Neural progenitor cell (in vitro differentiated cells): ENCODE results near the gene SMIM1. TPM values are rescaled to one million over a fixed set of nuclear protein-coding genes. Genes with fewer than 3 reads are reported as not detected.

ENCODE experiments used
- DNase-seq: peaks from one replicate; pipeline ENCODE4 v3.0.0-alpha.2; 2016; ENCODE audit warnings: low spot score
- H2AFZ ChIP-seq: fragments of 200-600 bp; sonication (generic); replicated peaks from 2 replicates; pipeline ENCODE4 v1.6.1; 2016; ENCODE audit warnings: antibody characterized with exemption
- H3F3A ChIP-seq: fragments of 200-600 bp; sonication (generic); 2 replicates; pipeline ENCODE4 v1.6.1; 2016; ENCODE audit warnings: antibody characterized with exemption, low read depth
- H3K27ac ChIP-seq: fragments of 200-600 bp; sonication (generic); 2 replicates; pipeline ENCODE4 v1.5.1; 2016; ENCODE audit warnings: mild to moderate bottlenecking
- H3K27me3 ChIP-seq: fragments of 200-600 bp; sonication (generic); 2 replicates; pipeline ENCODE4 v1.6.1; 2016; ENCODE audit warnings: mild to moderate bottlenecking, moderate library complexity
- H3K36me3 ChIP-seq: fragments of 200-600 bp; sonication (generic); 2 replicates; pipeline ENCODE4 v1.5.1; 2016
- H3K4me1 ChIP-seq: fragments of 200-600 bp; sonication (generic); 2 replicates; pipeline ENCODE4 v1.6.1; 2016; ENCODE audit warnings: mixed run types
- H3K4me2 ChIP-seq: fragments of 200-600 bp; sonication (generic); 2 replicates; pipeline ENCODE4 v1.6.1; 2016
- H3K4me3 ChIP-seq: fragments of 200-600 bp; sonication (generic); 2 replicates; pipeline ENCODE4 v1.5.1; 2016
- H3K79me2 ChIP-seq: fragments of 200-600 bp; sonication (generic); 2 replicates; pipeline ENCODE4 v1.6.1; 2016; ENCODE audit warnings: low read depth
- H3K9ac ChIP-seq: fragments of 200-600 bp; sonication (generic); 2 replicates; pipeline ENCODE4 v1.6.1; 2016
- H3K9me3 ChIP-seq: fragments of 200-600 bp; sonication (generic); 2 replicates; pipeline ENCODE4 v1.5.1; 2016; ENCODE audit warnings: low read depth
- H4K20me1 ChIP-seq: fragments of 200-600 bp; sonication (generic); 2 replicates; pipeline ENCODE4 v1.6.1; 2016; ENCODE audit warnings: low read depth
- H3K27ac Mint-ChIP-seq: 3 replicates; pipeline ENCODE4 v1.8.0; 2021; ENCODE audit warnings: mixed read lengths
- H3K27me3 Mint-ChIP-seq: 2 replicates; pipeline ENCODE4 v1.8.0; 2022; ENCODE audit warnings: low read depth, mild to moderate bottlenecking, inconsistent platforms, moderate library complexity, mixed read lengths; ENCODE audit not compliant: insufficient read depth
- H3K36me3 Mint-ChIP-seq: 3 replicates; pipeline ENCODE4 v1.8.0; 2021; ENCODE audit warnings: mixed read lengths
- H3K4me1 Mint-ChIP-seq: 3 replicates; pipeline ENCODE4 v1.8.0; 2021; ENCODE audit warnings: mixed read lengths
- H3K4me3 Mint-ChIP-seq: 3 replicates; pipeline ENCODE4 v1.8.0; 2021; ENCODE audit warnings: mild to moderate bottlenecking, moderate library complexity, mixed read lengths
- H3K9me3 Mint-ChIP-seq: 3 replicates; pipeline ENCODE4 v1.8.0; 2020; ENCODE audit warnings: mixed read lengths
- CTCF ChIP-seq: fragments of 200-600 bp; sonication (generic); IDR thresholded peaks from 2 replicates; pipeline ENCODE4 v1.5.1; 2017; ENCODE audit warnings: antibody characterized with exemption, mild to moderate bottlenecking
- EZH2 ChIP-seq: fragments of 200-600 bp; sonication (generic); IDR thresholded peaks from 2 replicates; pipeline ENCODE4 v1.6.1; 2017; ENCODE audit warnings: antibody characterized with exemption, mild to moderate bottlenecking, moderate library complexity
- EZH2phosphoT487 ChIP-seq: fragments of 200-600 bp; sonication (generic); IDR thresholded peaks from 2 replicates; pipeline ENCODE4 v1.6.1; 2017; ENCODE audit warnings: antibody characterized with exemption
- total RNA-seq: library from RNA; depleted of rRNA; stranded (reverse); fragments of >200 nt; gene quantifications from 2 replicates; pipeline ENCODE4 v1.2.3, GENCODE V29; 2015; ENCODE audit warnings: low replicate concordance

Gene SMIM1
- total RNA-seq, 1 donor from 2014 or later = not detected

- TF ChIP-seq CTCF = no peak
- TF ChIP-seq EZH2phosphoT487 = no peak
- TF ChIP-seq EZH2 = no peak
- no peaks in the 10 kb centered on the region for H3K9me3 ChIP-seq
- no peak overlapping the region for H3K27ac ChIP-seq
- H3K27me3 ChIP-seq = no peaks in the 10 kb centered on the region
- no peak overlapping the region for H3K4me3 Mint-ChIP-seq
- H2AFZ ChIP-seq = no peak overlapping the region
- H3K4me1 Mint-ChIP-seq = no peaks in the 10 kb centered on the region
- H3K36me3 ChIP-seq = no peaks in the 10 kb centered on the region
- H4K20me1 ChIP-seq = peaks cover 19% of the 10 kb centered on the region
- no peak overlapping the region for H3K4me3 ChIP-seq
- no peaks in the 10 kb centered on the region for H3K4me1 ChIP-seq
- H3K79me2 ChIP-seq = peaks cover 7% of the 10 kb centered on the region
- no peak for DNase-seq
- H3K4me2 ChIP-seq = no peak overlapping the region
- peaks cover 3% of the 10 kb centered on the region for H3K27me3 Mint-ChIP-seq
- peaks cover 10% of the 10 kb centered on the region for H3K36me3 Mint-ChIP-seq
- no peak overlapping the region for H3K27ac Mint-ChIP-seq
- no peaks in the 10 kb centered on the region for H3F3A ChIP-seq
- H3K9me3 Mint-ChIP-seq = no peaks in the 10 kb centered on the region
- H3K9ac ChIP-seq = no peak overlapping the region
Observed at GRCh38 chr1:3786468-3787348, 14.2 kb downstream of the SMIM1 start.

GRCh38 chr1:3787349-3787715 lies 14.8 kb downstream of the SMIM1 start:
- peaks cover 10% of the 10 kb centered on the region for H3K36me3 Mint-ChIP-seq
- H4K20me1 ChIP-seq = peaks cover 19% of the 10 kb centered on the region
- no peak overlapping the region for H3K27ac Mint-ChIP-seq

GRCh38 chr1:3787745-3788605 lies 15.4 kb downstream of the SMIM1 start:
- Mint-ChIP-seq H3K9me3 (no peaks in the 10 kb centered on the region), H3K4me1 (no peaks in the 10 kb centered on the region), H3K36me3 (peaks cover 12% of the 10 kb centered on the region), H3K27ac (no peak overlapping the region), H3K27me3 (peaks cover 3% of the 10 kb centered on the region), H3K4me3 (peak overlapping the region; percentile 36)
- no peak overlapping the region for H2AFZ ChIP-seq
- DNase-seq = no peak
- no peak overlapping the region for H3K4me3 ChIP-seq
- H3K36me3 ChIP-seq = no peaks in the 10 kb centered on the region
- peaks cover 19% of the 10 kb centered on the region for H3K79me2 ChIP-seq
- no peak overlapping the region for H3K4me2 ChIP-seq
- TF ChIP-seq EZH2phosphoT487 (no peak), CTCF (no peak), EZH2 (no peak)
- peaks cover 24% of the 10 kb centered on the region for H4K20me1 ChIP-seq
- no peaks in the 10 kb centered on the region for H3K4me1 ChIP-seq
- no peaks in the 10 kb centered on the region for H3F3A ChIP-seq
- no peaks in the 10 kb centered on the region for H3K9me3 ChIP-seq
- H3K27me3 ChIP-seq = no peaks in the 10 kb centered on the region
- H3K27ac ChIP-seq = no peak overlapping the region
- H3K9ac ChIP-seq = no peak overlapping the region

More at GRCh38 chr1:3787349-3787715, 14.8 kb downstream of the SMIM1 start:
- H3K4me1 Mint-ChIP-seq = no peaks in the 10 kb centered on the region
- Histone ChIP-seq H3K27ac (no peak overlapping the region), H3K27me3 (no peaks in the 10 kb centered on the region), H3K9me3 (no peaks in the 10 kb centered on the region), H3K4me3 (no peak overlapping the region), H3F3A (no peaks in the 10 kb centered on the region), H3K4me1 (no peaks in the 10 kb centered on the region), H3K79me2 (peaks cover 13% of the 10 kb centered on the region), H3K9ac (no peak overlapping the region), H3K4me2 (no peak overlapping the region), H3K36me3 (no peaks in the 10 kb centered on the region), H2AFZ (no peak overlapping the region)
- DNase-seq = no peak
- H3K9me3 Mint-ChIP-seq = no peaks in the 10 kb centered on the region
- H3K4me3 Mint-ChIP-seq = no peak overlapping the region
- peaks cover 3% of the 10 kb centered on the region for H3K27me3 Mint-ChIP-seq
- TF ChIP-seq EZH2phosphoT487 (no peak), EZH2 (no peak), CTCF (no peak)
